Measurements from ENCODE around the gene ZNF710. TPM values are rescaled to one million over a fixed set of nuclear protein-coding genes. Genes with fewer than 3 reads are reported as not detected.

The ZNF710 gene
- total and polyA plus RNA-seq, 2 of the 4 experiments (the other 2 are of a cell fraction): 7.6 to 8.2 TPM

DNA sequence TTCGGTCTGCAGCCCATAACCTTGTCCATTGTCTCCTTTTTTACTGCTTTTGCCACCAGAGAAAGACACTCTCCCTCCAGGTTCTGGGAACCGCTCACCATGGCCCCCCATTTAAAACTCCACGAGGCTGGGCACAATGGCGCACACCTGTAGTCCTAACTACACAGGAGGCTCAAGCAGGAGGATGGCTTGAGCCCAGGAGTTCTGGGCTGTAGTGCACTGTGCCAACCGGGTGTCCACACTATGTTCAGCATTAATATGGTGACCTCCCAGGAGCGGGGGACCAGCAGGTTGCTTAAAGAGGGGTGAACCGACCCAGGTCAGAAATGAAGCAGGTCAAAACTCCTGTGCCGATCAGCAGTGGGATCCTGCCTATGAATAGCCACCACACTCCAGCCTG is 129.2 kb downstream of the ZNF710 start:
- ATAC-seq (ENCODE audit: low read depth) (no peak), DNase-seq (no peak)
- TF ChIP-seq, protein P1, sequence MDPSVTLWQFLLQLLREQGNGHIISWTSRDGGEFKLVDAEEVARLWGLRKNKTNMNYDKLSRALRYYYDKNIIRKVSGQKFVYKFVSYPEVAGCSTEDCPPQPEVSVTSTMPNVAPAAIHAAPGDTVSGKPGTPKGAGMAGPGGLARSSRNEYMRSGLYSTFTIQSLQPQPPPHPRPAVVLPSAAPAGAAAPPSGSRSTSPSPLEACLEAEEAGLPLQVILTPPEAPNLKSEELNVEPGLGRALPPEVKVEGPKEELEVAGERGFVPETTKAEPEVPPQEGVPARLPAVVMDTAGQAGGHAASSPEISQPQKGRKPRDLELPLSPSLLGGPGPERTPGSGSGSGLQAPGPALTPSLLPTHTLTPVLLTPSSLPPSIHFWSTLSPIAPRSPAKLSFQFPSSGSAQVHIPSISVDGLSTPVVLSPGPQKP (IDR thresholded peaks at IDR 0.05; ENCODE audit: borderline replicate concordance, low read depth, low read length): no peak
- TF ChIP-seq POLR2A (IDR thresholded peaks at IDR 0.05; ENCODE audit: low read depth, low read length) (no peak), CHD1 (IDR thresholded peaks at IDR 0.05; ENCODE audit: low read depth, low read length) (no peak), RCOR1 (IDR thresholded peaks at IDR 0.05; ENCODE audit: insufficient replicate concordance, low read length) (no peak), RAD21 (IDR thresholded peaks at IDR 0.05; ENCODE audit: low read length) (no peak), MXI1 (IDR thresholded peaks at IDR 0.05; ENCODE audit: borderline replicate concordance, low read depth, low read length) (no peak)
- TF ChIP-seq, protein P2, sequence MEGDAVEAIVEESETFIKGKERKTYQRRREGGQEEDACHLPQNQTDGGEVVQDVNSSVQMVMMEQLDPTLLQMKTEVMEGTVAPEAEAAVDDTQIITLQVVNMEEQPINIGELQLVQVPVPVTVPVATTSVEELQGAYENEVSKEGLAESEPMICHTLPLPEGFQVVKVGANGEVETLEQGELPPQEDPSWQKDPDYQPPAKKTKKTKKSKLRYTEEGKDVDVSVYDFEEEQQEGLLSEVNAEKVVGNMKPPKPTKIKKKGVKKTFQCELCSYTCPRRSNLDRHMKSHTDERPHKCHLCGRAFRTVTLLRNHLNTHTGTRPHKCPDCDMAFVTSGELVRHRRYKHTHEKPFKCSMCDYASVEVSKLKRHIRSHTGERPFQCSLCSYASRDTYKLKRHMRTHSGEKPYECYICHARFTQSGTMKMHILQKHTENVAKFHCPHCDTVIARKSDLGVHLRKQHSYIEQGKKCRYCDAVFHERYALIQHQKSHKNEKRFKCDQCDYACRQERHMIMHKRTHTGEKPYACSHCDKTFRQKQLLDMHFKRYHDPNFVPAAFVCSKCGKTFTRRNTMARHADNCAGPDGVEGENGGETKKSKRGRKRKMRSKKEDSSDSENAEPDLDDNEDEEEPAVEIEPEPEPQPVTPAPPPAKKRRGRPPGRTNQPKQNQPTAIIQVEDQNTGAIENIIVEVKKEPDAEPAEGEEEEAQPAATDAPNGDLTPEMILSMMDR (conservative IDR thresholded peaks at IDR 0.05; ENCODE audit: low read depth, low read length): no peak
- TF ChIP-seq, protein P3, sequence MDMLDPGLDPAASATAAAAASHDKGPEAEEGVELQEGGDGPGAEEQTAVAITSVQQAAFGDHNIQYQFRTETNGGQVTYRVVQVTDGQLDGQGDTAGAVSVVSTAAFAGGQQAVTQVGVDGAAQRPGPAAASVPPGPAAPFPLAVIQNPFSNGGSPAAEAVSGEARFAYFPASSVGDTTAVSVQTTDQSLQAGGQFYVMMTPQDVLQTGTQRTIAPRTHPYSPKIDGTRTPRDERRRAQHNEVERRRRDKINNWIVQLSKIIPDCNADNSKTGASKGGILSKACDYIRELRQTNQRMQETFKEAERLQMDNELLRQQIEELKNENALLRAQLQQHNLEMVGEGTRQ (IDR thresholded peaks at IDR 0.05; ENCODE audit: low read depth, low read length): no peak
- Histone ChIP-seq H3K4me3 (ENCODE audit: insufficient read depth, low read depth, low read length) (no peak overlapping the region), H4K91ac (ENCODE audit: insufficient read depth, low read depth, low read length) (no peak overlapping the region), H3K9me1 (ENCODE audit: insufficient read depth, low read length) (peaks cover 5% of the 10 kb centered on the region; the same call in 1 of the 2 replicates), H2BK5ac (ENCODE audit: low read depth, low read length, poor library complexity, severe bottlenecking) (no peak overlapping the region), H3K14ac (replicated peaks; ENCODE audit: low read depth, low read length) (no peak overlapping the region), H4K20me1 (ENCODE audit: insufficient read depth, low read length) (no peaks in the 10 kb centered on the region), H3K56ac (ENCODE audit: extremely low read depth, insufficient read depth, low read length) (no peak overlapping the region), H3K18ac (ENCODE audit: low read depth, low read length) (no peak overlapping the region), H3K36me3 (ENCODE audit: control insufficient read depth, insufficient read depth, low read length) (no peaks in the 10 kb centered on the region), H2BK120ac (ENCODE audit: low read depth, low read length) (no peak overlapping the region), H3K9ac (ENCODE audit: low read depth, low read length) (no peak overlapping the region), H2BK15ac (ENCODE audit: low read depth, low read length) (no peak overlapping the region), H2BK20ac (ENCODE audit: low read depth, low read length) (no peak overlapping the region), H3K4ac (ENCODE audit: low read depth, low read length) (no peak overlapping the region), H3K79me1 (ENCODE audit: low read depth in 1 of 2, low read length in 2 of 2) (no peaks in the 10 kb centered on the region), H4K5ac (ENCODE audit: low read depth, low read length) (no peak overlapping the region), H3K27me3 (ENCODE audit: control insufficient read depth, insufficient read depth, low read length) (peaks cover 15% of the 10 kb centered on the region), H3K9me3 (ENCODE audit: control insufficient read depth, insufficient read depth, low read length) (no peaks in the 10 kb centered on the region; the same call in 1 of the 2 replicates), H2AK5ac (ENCODE audit: low read depth, low read length) (no peak overlapping the region), H3K27ac (ENCODE audit: insufficient read depth, low read length) (no peak overlapping the region), H3K4me2 (ENCODE audit: low read depth, low read length) (no peak overlapping the region), H3K4me1 (ENCODE audit: control insufficient read depth, insufficient read depth, low read length) (peaks cover 5% of the 10 kb centered on the region), H4K8ac (ENCODE audit: low read depth in 2 of 2, low read length in 2 of 2) (no peak overlapping the region), H3K23ac (ENCODE audit: low read depth, low read length) (no peak overlapping the region), H2AK9ac (replicated peaks; ENCODE audit: low read depth, low read length, poor library complexity) (no peak overlapping the region), H2AFZ (replicated peaks; ENCODE audit: low read length, poor library complexity) (no peak overlapping the region)
- WGBS, 2 experiments (ENCODE audit: extremely low coverage in 2 of 2, insufficient read length in 1 of 2): 78% methylated on average over 5 of the region's 8 CpGs; no CpG with 5 or more reads in 1 of the 2 experiments
- dilution Hi-C loops (cut with HindIII; ENCODE audit: low sequenced_read_pairs, unreplicated experiment): no loop called here
- no TSS peak for BruUV-seq (replicated peaks)
- intact Hi-C loops (cut with micrococcal nuclease): no loop called here
- ChIA-PET POLR2A (ENCODE audit: unreplicated experiment) (no interaction called here), CTCF (no interaction called here)
- in situ Hi-C loops (cut with MboI; ENCODE audit: low sequenced_read_pairs): no loop called here
